Measurements from ENCODE around the gene FRMD6. TPM values are rescaled to one million over a fixed set of nuclear protein-coding genes. Genes with fewer than 3 reads are reported as not detected.
A peak's percentile ranks its signal among the peaks of the same experiment; 100 is the strongest.

Gene FRMD6
- total and polyA plus RNA-seq, 4 donors: 3.2 to 27.2 (median 8.6) TPM

- H3K9ac ChIP-seq (ENCODE audit: insufficient read depth in 1 of 2, low read length in 2 of 2): no peak overlapping the region
- 54 to 66% methylated on average over 4 of the region's 4 CpGs for WGBS, 2 donors
- peak; percentile 56 for ATAC-seq (ENCODE audit: insufficient read depth, low FRiP score)
Observed at GRCh38 chr14:51616724-51617409, 34.8 kb upstream of the FRMD6 start.

GRCh38 chr14:51619561-51619960 lies 32.1 kb upstream of the FRMD6 start:
- no peak for TF ChIP-seq CTCF (IDR thresholded peaks at IDR 0.05; ENCODE audit: control extremely low read depth, extremely low read depth)
- H3K9me3 ChIP-seq (ENCODE audit: control insufficient read depth in 4 of 4, insufficient read depth in 3 of 4, low read length in 3 of 4): no peaks in the 10 kb centered on the region
- H3K27me3 ChIP-seq (ENCODE audit: control insufficient read depth in 3 of 3, insufficient read depth in 3 of 3, low read length in 2 of 3): no peaks in the 10 kb centered on the region
- H3K4me3 ChIP-seq: no peak overlapping the region
- no peak for ATAC-seq (ENCODE audit: insufficient read depth, low FRiP score)
- no peak overlapping the region for H3K9ac ChIP-seq (ENCODE audit: insufficient read depth in 1 of 2, low read length in 2 of 2)
- peak in 2 of 3 donors; percentile 57 to 59 for DNase-seq
- WGBS, 2 donors: 79 to 82% methylated on average over 4 of the region's 4 CpGs
- no peaks in the 10 kb centered on the region for H3K36me3 ChIP-seq (ENCODE audit: control insufficient read depth in 4 of 4, insufficient read depth in 4 of 4, low read length in 4 of 4)
- H3K4me1 ChIP-seq (ENCODE audit: control insufficient read depth in 5 of 5, insufficient read depth in 5 of 5, low read length in 5 of 5): peaks cover 0 to 18% (median 10%) of the 10 kb centered on the region in 5 donors
- H3K27ac ChIP-seq (ENCODE audit: low read depth in 1 of 2, low read length in 1 of 2): no peak overlapping the region

More at GRCh38 chr14:51616724-51617409, 34.8 kb upstream of the FRMD6 start:
- no peak overlapping the region for H3K4me3 ChIP-seq
- H3K27ac ChIP-seq (ENCODE audit: low read depth in 1 of 2, low read length in 1 of 2): no peak overlapping the region
- peak in 2 of 3 donors; percentile 55 to 67 for DNase-seq
- H3K27me3 ChIP-seq (ENCODE audit: control insufficient read depth in 3 of 3, insufficient read depth in 3 of 3, low read length in 2 of 3): no peaks in the 10 kb centered on the region
- peaks cover 0 to 23% (median 13%) of the 10 kb centered on the region in 5 donors for H3K4me1 ChIP-seq (ENCODE audit: control insufficient read depth in 5 of 5, insufficient read depth in 5 of 5, low read length in 5 of 5)
- TF ChIP-seq CTCF (IDR thresholded peaks at IDR 0.05; ENCODE audit: control extremely low read depth, extremely low read depth): no peak
- no peaks in the 10 kb centered on the region for H3K9me3 ChIP-seq (ENCODE audit: control insufficient read depth in 4 of 4, insufficient read depth in 3 of 4, low read length in 3 of 4)
- H3K36me3 ChIP-seq (ENCODE audit: control insufficient read depth in 4 of 4, insufficient read depth in 4 of 4, low read length in 4 of 4): no peaks in the 10 kb centered on the region

GRCh38 chr14:51620056-51620455 lies 31.7 kb upstream of the FRMD6 start:
- 92 to 94% methylated on average over 2 of the region's 2 CpGs for WGBS, 2 donors
- DNase-seq: peak in 1 of 3 donors; percentile 28

More at GRCh38 chr14:51620056-51620455, 31.7 kb upstream of the FRMD6 start:
- Histone ChIP-seq H3K9ac (ENCODE audit: insufficient read depth in 1 of 2, low read length in 2 of 2) (no peak overlapping the region), H3K36me3 (ENCODE audit: control insufficient read depth in 4 of 4, insufficient read depth in 4 of 4, low read length in 4 of 4) (no peaks in the 10 kb centered on the region), H3K4me1 (ENCODE audit: control insufficient read depth in 5 of 5, insufficient read depth in 5 of 5, low read length in 5 of 5) (peaks cover 0 to 14% (median 6%) of the 10 kb centered on the region in 5 donors), H3K9me3 (ENCODE audit: control insufficient read depth in 4 of 4, insufficient read depth in 3 of 4, low read length in 3 of 4) (no peaks in the 10 kb centered on the region), H3K27me3 (ENCODE audit: control insufficient read depth in 3 of 3, insufficient read depth in 3 of 3, low read length in 2 of 3) (no peaks in the 10 kb centered on the region), H3K27ac (ENCODE audit: low read depth in 1 of 2, low read length in 1 of 2) (no peak overlapping the region), H3K4me3 (no peak overlapping the region)
- TF ChIP-seq CTCF (IDR thresholded peaks at IDR 0.05; ENCODE audit: control extremely low read depth, extremely low read depth): no peak
- ATAC-seq (ENCODE audit: insufficient read depth, low FRiP score): no peak
